ENCODE measurements around the gene TUBGCP6.

- TF ChIP-seq CTCF (IDR thresholded peaks at IDR 0.05) = no peak
- TF ChIP-seq POLR2A (IDR thresholded peaks at IDR 0.05) = no peak
These were observed 51.2 kb downstream of the TUBGCP6 start for GRCh38 chr22:50193621-50194020.

Data from esophagus squamous epithelium (tissue), 4 donors.